ENCODE measurements around the gene SND1. TPM values are rescaled to one million over a fixed set of nuclear protein-coding genes. Genes with fewer than 3 reads are reported as not detected.

The SND1 gene
- total and polyA plus RNA-seq, 2 donors (not counting 3 experiments of a cell fraction or from before 2014, with no cell fraction given), result 116 to 249 TPM

- TF ChIP-seq FOS (IDR thresholded peaks at IDR 0.05; ENCODE audit: borderline replicate concordance, insufficient read depth, low read length) (no peak), GATA2 (IDR thresholded peaks at IDR 0.05; ENCODE audit: insufficient read depth, insufficient read length, low read depth, low read length) (no peak), CTCF (IDR thresholded peaks at IDR 0.05; ENCODE audit: extremely low read depth in 1 of 2, insufficient read depth in 1 of 2, low read depth in 1 of 2, low read length in 2 of 2) (no peak), POLR2AphosphoS5 (IDR thresholded peaks at IDR 0.05; ENCODE audit: insufficient read depth, low read depth, low read length) (no peak), POLR2A (IDR thresholded peaks at IDR 0.05; ENCODE audit: low read depth, low read length) (no peak), EZH2 (IDR thresholded peaks at IDR 0.05; ENCODE audit: borderline replicate concordance, low read depth, low read length, severe bottlenecking) (no peak), MYC (IDR thresholded peaks at IDR 0.05; ENCODE audit: low read depth, low read length) (no peak), JUN (IDR thresholded peaks at IDR 0.05; ENCODE audit: borderline replicate concordance, insufficient read depth, insufficient read length, low read depth) (no peak), MAX (IDR thresholded peaks at IDR 0.05; ENCODE audit: insufficient read depth, insufficient read length) (no peak)
- H3K9me1 ChIP-seq (replicated peaks; ENCODE audit: control insufficient read depth, extremely low read depth, insufficient read depth, low read length), result no peaks in the 10 kb centered on the region
- no peaks in the 10 kb centered on the region for H3K9me3 ChIP-seq (replicated peaks; ENCODE audit: control insufficient read depth, insufficient read depth, low read length)
- H2AFZ ChIP-seq (ENCODE audit: low read depth, low read length), result peak overlapping the region; percentile 69
- BruUV-seq (replicated peaks), result no TSS peak
- no peaks in the 10 kb centered on the region for H3K79me2 ChIP-seq (ENCODE audit: control insufficient read depth, insufficient read depth, low read length)
- CTCF ChIA-PET, result interaction anchor here (0.6 to 1.4 kb wide), 2 partner anchors 15 to 24 kb away, joined by 3 to 4 read pairs; no protein-coding TSS in a partner anchor
- H3K4me1 ChIP-seq (ENCODE audit: control insufficient read depth, extremely low read depth, insufficient read depth, low read length), result peaks cover 31% of the 10 kb centered on the region
- H3K27me3 ChIP-seq (ENCODE audit: control insufficient read depth in 2 of 2, insufficient read depth in 2 of 2, low read length in 2 of 2), result peaks cover 7 to 14% of the 10 kb centered on the region in 2 experiments
- no peak overlapping the region for H3K4me3 ChIP-seq (replicated peaks in 1 of 3; ENCODE audit: insufficient read depth in 1 of 3, low read depth in 1 of 3, low read length in 3 of 3)
- FAIRE-seq (no peak), DNase-seq (ENCODE audit: low read depth, low spot score) (no peak)
- no peaks in the 10 kb centered on the region for H4K20me1 ChIP-seq (replicated peaks; ENCODE audit: control insufficient read depth, extremely low read depth, insufficient read depth, low read length)
- POLR2A ChIA-PET, result interaction anchor here (0.7 kb wide), 1 partner anchor 9 kb away, joined by 4 read pairs; no protein-coding TSS in a partner anchor
- dilution Hi-C loops (cut with MboI; ENCODE audit: extremely low pct_ligation_motif_present, low sequenced_read_pairs) (no loop called here), intact Hi-C loops (cut with micrococcal nuclease) (loop anchor here (5.0 to 10.0 kb wide), 2 partner anchors 99 to 426 kb away; partner anchors contain the start of gene LRRC4)
- H3K9ac ChIP-seq (replicated peaks; ENCODE audit: extremely low read depth, insufficient read depth, low read length), result peak overlapping the region; percentile 24
- peak overlapping the region; percentile 93 for H3K27ac ChIP-seq (ENCODE audit: insufficient read depth, low read depth, low read length)
- H3K36me3 ChIP-seq (ENCODE audit: control insufficient read depth in 2 of 2, extremely low read depth in 1 of 2, insufficient read depth in 2 of 2, low read length in 2 of 2), result no peaks in the 10 kb centered on the region
- H3K4me2 ChIP-seq (ENCODE audit: insufficient read depth, low read length), result no peak overlapping the region
Observed at GRCh38 chr7:128131115-128131514, 479.1 kb downstream of the SND1 start.

Data from endothelial cell of umbilical vein (primary cell).